ENCODE data around the gene RCSD1.

DNA sequence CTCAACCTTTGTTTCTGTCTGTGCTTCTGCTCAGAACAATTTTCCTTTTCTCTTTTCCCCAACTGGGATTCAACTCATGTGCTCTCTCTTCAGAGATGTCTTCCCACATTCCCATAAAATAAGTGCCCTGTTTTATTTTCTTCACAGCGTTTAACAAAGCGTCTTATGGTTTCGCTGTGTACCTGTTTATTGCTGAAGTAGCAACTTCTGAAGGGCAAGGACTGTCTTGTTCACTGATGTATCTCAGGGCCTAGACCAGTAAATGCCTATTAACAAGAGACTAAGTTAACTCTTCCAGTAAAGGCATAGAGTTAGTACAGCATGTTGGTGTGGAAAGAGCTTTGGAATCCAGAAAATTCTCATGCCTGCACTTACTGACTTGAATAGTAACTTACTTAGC lies 48.8 kb downstream of the RCSD1 start:
- TF ChIP-seq, protein P1, sequence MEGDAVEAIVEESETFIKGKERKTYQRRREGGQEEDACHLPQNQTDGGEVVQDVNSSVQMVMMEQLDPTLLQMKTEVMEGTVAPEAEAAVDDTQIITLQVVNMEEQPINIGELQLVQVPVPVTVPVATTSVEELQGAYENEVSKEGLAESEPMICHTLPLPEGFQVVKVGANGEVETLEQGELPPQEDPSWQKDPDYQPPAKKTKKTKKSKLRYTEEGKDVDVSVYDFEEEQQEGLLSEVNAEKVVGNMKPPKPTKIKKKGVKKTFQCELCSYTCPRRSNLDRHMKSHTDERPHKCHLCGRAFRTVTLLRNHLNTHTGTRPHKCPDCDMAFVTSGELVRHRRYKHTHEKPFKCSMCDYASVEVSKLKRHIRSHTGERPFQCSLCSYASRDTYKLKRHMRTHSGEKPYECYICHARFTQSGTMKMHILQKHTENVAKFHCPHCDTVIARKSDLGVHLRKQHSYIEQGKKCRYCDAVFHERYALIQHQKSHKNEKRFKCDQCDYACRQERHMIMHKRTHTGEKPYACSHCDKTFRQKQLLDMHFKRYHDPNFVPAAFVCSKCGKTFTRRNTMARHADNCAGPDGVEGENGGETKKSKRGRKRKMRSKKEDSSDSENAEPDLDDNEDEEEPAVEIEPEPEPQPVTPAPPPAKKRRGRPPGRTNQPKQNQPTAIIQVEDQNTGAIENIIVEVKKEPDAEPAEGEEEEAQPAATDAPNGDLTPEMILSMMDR (IDR thresholded peaks at IDR 0.05 in 2 of 3, conservative IDR thresholded peaks at IDR 0.05 in 1 of 3; ENCODE audit: control insufficient read depth in 2 of 3, extremely low read depth in 1 of 3, insufficient read depth in 1 of 3, low read depth in 3 of 3, low read length in 3 of 3), result no peak
- TF ChIP-seq SRF (IDR thresholded peaks at IDR 0.05; ENCODE audit: low read depth in 2 of 2, low read length in 2 of 2) (no peak), EGR1 (IDR thresholded peaks at IDR 0.05; ENCODE audit: borderline replicate concordance in 1 of 2, low read depth in 2 of 2, low read length in 2 of 2) (no peak), ZBED1 (IDR thresholded peaks at IDR 0.05; ENCODE audit: borderline replicate concordance) (no peak), POLR2AphosphoS5 (IDR thresholded peaks at IDR 0.05; ENCODE audit: low read length) (no peak), CEBPB (IDR thresholded peaks at IDR 0.05; ENCODE audit: borderline replicate concordance in 1 of 2, low read depth in 2 of 2, low read length in 2 of 2) (no peak), EZH2 (IDR thresholded peaks at IDR 0.05; ENCODE audit: borderline replicate concordance, control insufficient read depth, low read depth, low read length) (no peak), STAT3 (IDR thresholded peaks at IDR 0.05; ENCODE audit: low read depth, low read length) (no peak), POLR2A (IDR thresholded peaks at IDR 0.05; ENCODE audit: low read depth, low read length) (no peak)
- TF ChIP-seq, protein P2, sequence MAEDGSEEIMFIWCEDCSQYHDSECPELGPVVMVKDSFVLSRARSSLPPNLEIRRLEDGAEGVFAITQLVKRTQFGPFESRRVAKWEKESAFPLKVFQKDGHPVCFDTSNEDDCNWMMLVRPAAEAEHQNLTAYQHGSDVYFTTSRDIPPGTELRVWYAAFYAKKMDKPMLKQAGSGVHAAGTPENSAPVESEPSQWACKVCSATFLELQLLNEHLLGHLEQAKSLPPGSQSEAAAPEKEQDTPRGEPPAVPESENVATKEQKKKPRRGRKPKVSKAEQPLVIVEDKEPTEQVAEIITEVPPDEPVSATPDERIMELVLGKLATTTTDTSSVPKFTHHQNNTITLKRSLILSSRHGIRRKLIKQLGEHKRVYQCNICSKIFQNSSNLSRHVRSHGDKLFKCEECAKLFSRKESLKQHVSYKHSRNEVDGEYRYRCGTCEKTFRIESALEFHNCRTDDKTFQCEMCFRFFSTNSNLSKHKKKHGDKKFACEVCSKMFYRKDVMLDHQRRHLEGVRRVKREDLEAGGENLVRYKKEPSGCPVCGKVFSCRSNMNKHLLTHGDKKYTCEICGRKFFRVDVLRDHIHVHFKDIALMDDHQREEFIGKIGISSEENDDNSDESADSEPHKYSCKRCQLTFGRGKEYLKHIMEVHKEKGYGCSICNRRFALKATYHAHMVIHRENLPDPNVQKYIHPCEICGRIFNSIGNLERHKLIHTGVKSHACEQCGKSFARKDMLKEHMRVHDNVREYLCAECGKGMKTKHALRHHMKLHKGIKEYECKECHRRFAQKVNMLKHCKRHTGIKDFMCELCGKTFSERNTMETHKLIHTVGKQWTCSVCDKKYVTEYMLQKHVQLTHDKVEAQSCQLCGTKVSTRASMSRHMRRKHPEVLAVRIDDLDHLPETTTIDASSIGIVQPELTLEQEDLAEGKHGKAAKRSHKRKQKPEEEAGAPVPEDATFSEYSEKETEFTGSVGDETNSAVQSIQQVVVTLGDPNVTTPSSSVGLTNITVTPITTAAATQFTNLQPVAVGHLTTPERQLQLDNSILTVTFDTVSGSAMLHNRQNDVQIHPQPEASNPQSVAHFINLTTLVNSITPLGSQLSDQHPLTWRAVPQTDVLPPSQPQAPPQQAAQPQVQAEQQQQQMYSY (CRISPR knock-in tag; IDR thresholded peaks at IDR 0.05), result no peak
- TF ChIP-seq, protein P3, sequence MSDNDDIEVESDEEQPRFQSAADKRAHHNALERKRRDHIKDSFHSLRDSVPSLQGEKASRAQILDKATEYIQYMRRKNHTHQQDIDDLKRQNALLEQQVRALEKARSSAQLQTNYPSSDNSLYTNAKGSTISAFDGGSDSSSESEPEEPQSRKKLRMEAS (IDR thresholded peaks at IDR 0.05; ENCODE audit: low read depth, low read length), result no peak
- TF ChIP-seq, protein P4, sequence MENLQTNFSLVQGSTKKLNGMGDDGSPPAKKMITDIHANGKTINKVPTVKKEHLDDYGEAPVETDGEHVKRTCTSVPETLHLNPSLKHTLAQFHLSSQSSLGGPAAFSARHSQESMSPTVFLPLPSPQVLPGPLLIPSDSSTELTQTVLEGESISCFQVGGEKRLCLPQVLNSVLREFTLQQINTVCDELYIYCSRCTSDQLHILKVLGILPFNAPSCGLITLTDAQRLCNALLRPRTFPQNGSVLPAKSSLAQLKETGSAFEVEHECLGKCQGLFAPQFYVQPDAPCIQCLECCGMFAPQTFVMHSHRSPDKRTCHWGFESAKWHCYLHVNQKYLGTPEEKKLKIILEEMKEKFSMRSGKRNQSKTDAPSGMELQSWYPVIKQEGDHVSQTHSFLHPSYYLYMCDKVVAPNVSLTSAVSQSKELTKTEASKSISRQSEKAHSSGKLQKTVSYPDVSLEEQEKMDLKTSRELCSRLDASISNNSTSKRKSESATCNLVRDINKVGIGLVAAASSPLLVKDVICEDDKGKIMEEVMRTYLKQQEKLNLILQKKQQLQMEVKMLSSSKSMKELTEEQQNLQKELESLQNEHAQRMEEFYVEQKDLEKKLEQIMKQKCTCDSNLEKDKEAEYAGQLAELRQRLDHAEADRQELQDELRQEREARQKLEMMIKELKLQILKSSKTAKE (IDR thresholded peaks at IDR 0.05; ENCODE audit: low read depth, poor library complexity, severe bottlenecking), result no peak
- TF ChIP-seq, protein P5, sequence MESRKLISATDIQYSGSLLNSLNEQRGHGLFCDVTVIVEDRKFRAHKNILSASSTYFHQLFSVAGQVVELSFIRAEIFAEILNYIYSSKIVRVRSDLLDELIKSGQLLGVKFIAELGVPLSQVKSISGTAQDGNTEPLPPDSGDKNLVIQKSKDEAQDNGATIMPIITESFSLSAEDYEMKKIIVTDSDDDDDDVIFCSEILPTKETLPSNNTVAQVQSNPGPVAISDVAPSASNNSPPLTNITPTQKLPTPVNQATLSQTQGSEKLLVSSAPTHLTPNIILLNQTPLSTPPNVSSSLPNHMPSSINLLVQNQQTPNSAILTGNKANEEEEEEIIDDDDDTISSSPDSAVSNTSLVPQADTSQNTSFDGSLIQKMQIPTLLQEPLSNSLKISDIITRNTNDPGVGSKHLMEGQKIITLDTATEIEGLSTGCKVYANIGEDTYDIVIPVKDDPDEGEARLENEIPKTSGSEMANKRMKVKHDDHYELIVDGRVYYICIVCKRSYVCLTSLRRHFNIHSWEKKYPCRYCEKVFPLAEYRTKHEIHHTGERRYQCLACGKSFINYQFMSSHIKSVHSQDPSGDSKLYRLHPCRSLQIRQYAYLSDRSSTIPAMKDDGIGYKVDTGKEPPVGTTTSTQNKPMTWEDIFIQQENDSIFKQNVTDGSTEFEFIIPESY (IDR thresholded peaks at IDR 0.05), result no peak

All from GM12878 (cell line).